HCT116 (cell line): ENCODE measurements around the gene NBEAL2.

Experiments
- ATF3 ChIP-seq: IDR thresholded peaks from 2 replicates; pipeline ENCODE4 v1.6.1; 2012
- CEBPB ChIP-seq: IDR thresholded peaks from 2 replicates; pipeline ENCODE4 v1.6.1; 2012; ENCODE audit warnings: low read depth
- CTCF ChIP-seq, 3 experiments: fragments of 200-600 bp in 1 of 3; sonication (generic) in 1 of 3; IDR thresholded peaks in 2 of 3; conservative IDR thresholded peaks in 1 of 3; 2 replicates each; pipeline ENCODE4 v1.5.1; 2012 to 2017; ENCODE audit warnings: low read depth in 2 of 3, low read length in 2 of 3, antibody characterized with exemption in 1 of 3, borderline replicate concordance in 1 of 3, control low read depth in 1 of 3, mild to moderate bottlenecking in 1 of 3, mixed read lengths in 1 of 3, mixed run types in 1 of 3, moderate library complexity in 1 of 3; ENCODE audit not compliant: insufficient read depth in 1 of 3
- EZH2phosphoT487 ChIP-seq: fragments of 200-600 bp; IDR thresholded peaks from 2 replicates; pipeline ENCODE4 v1.6.1; 2018; ENCODE audit warnings: antibody characterized with exemption, borderline replicate concordance
- MAX ChIP-seq: IDR thresholded peaks from 2 replicates; pipeline ENCODE4 v1.6.1; 2012
- POLR2A ChIP-seq: IDR thresholded peaks from 2 replicates; pipeline ENCODE4 v1.7.0; 2011; ENCODE audit warnings: borderline replicate concordance; ENCODE audit not compliant: insufficient read depth, insufficient read length; ENCODE audit errors: extremely low read depth
- POLR2AphosphoS5 ChIP-seq: IDR thresholded peaks from 2 replicates; pipeline ENCODE4 v1.6.1; 2011; ENCODE audit warnings: mild to moderate bottlenecking, low read depth, low read length, moderate library complexity
- SP1 ChIP-seq: IDR thresholded peaks from 2 replicates; pipeline ENCODE4 v1.6.1; 2012; ENCODE audit warnings: low read depth
- TCF7L2 ChIP-seq: IDR thresholded peaks from 2 replicates; pipeline ENCODE4 v1.7.0; 2011; ENCODE audit warnings: borderline replicate concordance, inconsistent platforms; ENCODE audit not compliant: insufficient read depth, insufficient read length; ENCODE audit errors: extremely low read depth
- YY1 ChIP-seq: IDR thresholded peaks from 2 replicates; pipeline ENCODE4 v1.6.1; 2011; ENCODE audit warnings: low read length, low read depth, moderate library complexity, mild to moderate bottlenecking; ENCODE audit not compliant: insufficient replicate concordance; ENCODE audit errors: extremely low read depth
- ZFX ChIP-seq: fragments of 450-650 bp; IDR thresholded peaks from 2 replicates; pipeline ENCODE4 v1.6.1; 2017
- TF ChIP-seq, protein P1 (sequence below): IDR thresholded peaks from 2 replicates; pipeline ENCODE4 v1.6.1; 2011; ENCODE audit warnings: mild to moderate bottlenecking, low read length, moderate library complexity; ENCODE audit not compliant: insufficient replicate concordance; ENCODE audit errors: extremely low read depth

DNA sequence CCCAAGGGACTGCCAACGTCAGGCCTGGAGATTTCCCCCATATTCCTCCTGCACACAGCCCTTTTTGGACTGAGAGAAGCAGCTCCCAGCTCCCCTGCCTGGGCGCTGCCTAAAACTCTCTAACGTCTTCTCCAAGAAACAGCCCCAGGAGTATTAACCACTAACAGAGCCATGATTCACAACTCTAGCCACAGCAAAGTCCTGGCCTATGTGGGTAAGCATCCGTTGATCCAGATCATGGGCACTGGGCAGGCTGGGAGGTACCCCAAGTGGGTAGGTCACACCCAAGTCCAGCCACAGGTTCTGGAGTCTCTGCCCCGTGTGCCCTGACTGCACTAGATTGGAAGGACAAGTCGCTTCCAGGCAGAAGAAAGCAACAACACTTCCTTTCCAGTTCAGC lies 31.9 kb downstream of the NBEAL2 start:
- TF ChIP-seq CTCF (IDR thresholded peaks at IDR 0.05 in 2 of 3, conservative IDR thresholded peaks at IDR 0.05 in 1 of 3; ENCODE audit: borderline replicate concordance in 1 of 3, insufficient read depth in 1 of 3, low read depth in 2 of 3, low read length in 2 of 3) (no peak), POLR2A (no peak), POLR2AphosphoS5 (no peak), CEBPB (no peak), EZH2phosphoT487 (no peak), ATF3 (no peak), SP1 (no peak), MAX (no peak), ZFX (no peak), YY1 (no peak), TCF7L2 (no peak)
- TF ChIP-seq, protein P1, sequence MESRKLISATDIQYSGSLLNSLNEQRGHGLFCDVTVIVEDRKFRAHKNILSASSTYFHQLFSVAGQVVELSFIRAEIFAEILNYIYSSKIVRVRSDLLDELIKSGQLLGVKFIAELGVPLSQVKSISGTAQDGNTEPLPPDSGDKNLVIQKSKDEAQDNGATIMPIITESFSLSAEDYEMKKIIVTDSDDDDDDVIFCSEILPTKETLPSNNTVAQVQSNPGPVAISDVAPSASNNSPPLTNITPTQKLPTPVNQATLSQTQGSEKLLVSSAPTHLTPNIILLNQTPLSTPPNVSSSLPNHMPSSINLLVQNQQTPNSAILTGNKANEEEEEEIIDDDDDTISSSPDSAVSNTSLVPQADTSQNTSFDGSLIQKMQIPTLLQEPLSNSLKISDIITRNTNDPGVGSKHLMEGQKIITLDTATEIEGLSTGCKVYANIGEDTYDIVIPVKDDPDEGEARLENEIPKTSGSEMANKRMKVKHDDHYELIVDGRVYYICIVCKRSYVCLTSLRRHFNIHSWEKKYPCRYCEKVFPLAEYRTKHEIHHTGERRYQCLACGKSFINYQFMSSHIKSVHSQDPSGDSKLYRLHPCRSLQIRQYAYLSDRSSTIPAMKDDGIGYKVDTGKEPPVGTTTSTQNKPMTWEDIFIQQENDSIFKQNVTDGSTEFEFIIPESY, result no peak
